A549 (cell line): ENCODE data around the gene MAN1C1.

Experiments used
- ESRRA ChIP-seq: fragments of 150-350 bp; IDR thresholded peaks from 2 replicates; pipeline ENCODE4 v1.6.1; 2014; ENCODE audit warnings: mild to moderate bottlenecking, low read length, borderline replicate concordance
- MAZ ChIP-seq: fragments of 150-350 bp; IDR thresholded peaks from 2 replicates; pipeline ENCODE4 v1.6.1; 2014; ENCODE audit warnings: antibody characterized with exemption, low read depth, low read length, borderline replicate concordance
- POLR2A ChIP-seq: IDR thresholded peaks from 2 replicates; pipeline ENCODE4 v1.6.1; 2012; ENCODE audit warnings: mild to moderate bottlenecking, low read length
- RAD21 ChIP-seq, 2 experiments: fragments of >200 bp in 1 of 2; sonication (Bioruptor Twin) in 1 of 2; formaldehyde crosslinking in 1 of 2; IDR thresholded peaks in 1 of 2; conservative IDR thresholded peaks in 1 of 2; 2 replicates in 1 of 2; 3 replicates in 1 of 2; pipeline ENCODE4 v1.6.1; 2012 to 2018; ENCODE audit warnings: inconsistent platforms in 1 of 2
- RFX5 ChIP-seq: fragments of 450-650 bp; IDR thresholded peaks from 2 replicates; pipeline ENCODE4 v1.7.1; 2014; ENCODE audit warnings: antibody characterized with exemption, mild to moderate bottlenecking, moderate library complexity
- TF ChIP-seq, protein P1 (sequence below): IDR thresholded peaks from 2 replicates; pipeline ENCODE4 v1.6.1; 2012

DNA sequence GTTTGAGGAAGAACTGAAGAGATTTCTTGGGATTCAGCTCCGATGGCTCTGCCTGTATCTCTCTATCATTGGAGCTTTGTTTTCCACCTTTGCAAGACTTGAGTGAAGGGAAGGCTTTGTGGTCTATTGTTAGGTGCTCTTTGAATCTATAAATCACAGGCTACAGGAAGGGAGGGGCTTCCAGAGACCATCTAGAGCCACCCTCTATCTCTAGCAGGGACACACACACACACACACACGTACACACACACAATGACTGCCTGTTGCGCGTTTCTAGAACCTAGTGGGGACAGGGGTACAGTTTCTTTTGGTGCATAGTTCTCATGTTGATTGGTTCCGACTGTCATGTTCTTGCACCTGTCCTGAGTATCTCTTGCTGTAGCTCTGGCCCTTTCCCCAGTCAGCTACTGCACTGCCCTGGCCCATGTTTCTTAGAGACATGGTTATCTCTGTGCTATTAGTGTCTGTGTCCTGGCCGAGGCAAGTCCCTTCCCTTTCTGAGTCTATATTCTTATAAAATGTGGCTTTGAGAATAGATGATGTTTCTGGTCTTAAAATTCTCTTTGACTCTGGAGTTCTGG, 60.7 kb downstream of the MAN1C1 start:
- TF ChIP-seq POLR2A = no peak
- TF ChIP-seq ESRRA = no peak
- no peak for TF ChIP-seq RAD21 (conservative IDR thresholded peaks at IDR 0.05 in 1 of 2, IDR thresholded peaks at IDR 0.05 in 1 of 2)
- no peak for TF ChIP-seq MAZ
- no peak for TF ChIP-seq RFX5
- TF ChIP-seq, protein P1, sequence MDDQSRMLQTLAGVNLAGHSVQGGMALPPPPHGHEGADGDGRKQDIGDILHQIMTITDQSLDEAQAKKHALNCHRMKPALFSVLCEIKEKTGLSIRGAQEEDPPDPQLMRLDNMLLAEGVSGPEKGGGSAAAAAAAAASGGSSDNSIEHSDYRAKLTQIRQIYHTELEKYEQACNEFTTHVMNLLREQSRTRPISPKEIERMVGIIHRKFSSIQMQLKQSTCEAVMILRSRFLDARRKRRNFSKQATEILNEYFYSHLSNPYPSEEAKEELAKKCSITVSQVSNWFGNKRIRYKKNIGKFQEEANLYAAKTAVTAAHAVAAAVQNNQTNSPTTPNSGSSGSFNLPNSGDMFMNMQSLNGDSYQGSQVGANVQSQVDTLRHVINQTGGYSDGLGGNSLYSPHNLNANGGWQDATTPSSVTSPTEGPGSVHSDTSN = no peak
